Anterior cingulate cortex (tissue), 58 donors: ENCODE measurements around the gene KIF16B.
A peak's percentile ranks its signal among the peaks of the same experiment; 100 is the strongest.
"Not testable (repeated sequence)": the region's sequence is repeated elsewhere in the genome, so short reads cannot be mapped to it uniquely, and the experiment has no call there.

Experiments used
- DNase-seq, 58 donors: peaks; one replicate each; lab custom pipeline; 2025; lab: John Stamatoyannopoulos, UW

KIF16B gene

GRCh38 chr20:16573001-16573965, at the start of gene KIF16B:
TSS of gene KIF16B (minus strand) at chr20:16573448. CDS start at chr20:16573275, 173 bp downstream.
- peak in 57 of 58 donors; percentile 59 to 91 (median 84) for DNase-seq

DNA sequence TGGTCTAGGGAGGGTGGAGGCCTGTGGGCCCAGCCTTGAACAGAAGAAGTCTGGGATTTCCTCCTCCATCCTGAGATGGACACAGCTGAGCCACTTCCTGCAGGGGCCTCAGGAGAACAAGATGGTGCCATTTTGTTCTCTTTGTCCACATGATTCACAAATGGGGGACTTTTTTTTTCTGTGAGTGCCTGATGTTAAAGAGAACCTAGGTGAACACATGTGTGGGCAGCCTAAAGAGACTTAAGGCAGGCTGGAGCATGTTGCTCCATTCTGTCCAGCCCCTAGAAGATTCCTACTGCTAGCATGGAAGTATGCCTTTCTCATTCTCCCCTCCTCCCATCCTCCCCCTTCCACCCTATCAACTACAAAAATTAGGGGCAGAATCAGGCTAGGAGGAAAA, 49.3 kb upstream of the KIF16B start:
- no peak for DNase-seq

DNA sequence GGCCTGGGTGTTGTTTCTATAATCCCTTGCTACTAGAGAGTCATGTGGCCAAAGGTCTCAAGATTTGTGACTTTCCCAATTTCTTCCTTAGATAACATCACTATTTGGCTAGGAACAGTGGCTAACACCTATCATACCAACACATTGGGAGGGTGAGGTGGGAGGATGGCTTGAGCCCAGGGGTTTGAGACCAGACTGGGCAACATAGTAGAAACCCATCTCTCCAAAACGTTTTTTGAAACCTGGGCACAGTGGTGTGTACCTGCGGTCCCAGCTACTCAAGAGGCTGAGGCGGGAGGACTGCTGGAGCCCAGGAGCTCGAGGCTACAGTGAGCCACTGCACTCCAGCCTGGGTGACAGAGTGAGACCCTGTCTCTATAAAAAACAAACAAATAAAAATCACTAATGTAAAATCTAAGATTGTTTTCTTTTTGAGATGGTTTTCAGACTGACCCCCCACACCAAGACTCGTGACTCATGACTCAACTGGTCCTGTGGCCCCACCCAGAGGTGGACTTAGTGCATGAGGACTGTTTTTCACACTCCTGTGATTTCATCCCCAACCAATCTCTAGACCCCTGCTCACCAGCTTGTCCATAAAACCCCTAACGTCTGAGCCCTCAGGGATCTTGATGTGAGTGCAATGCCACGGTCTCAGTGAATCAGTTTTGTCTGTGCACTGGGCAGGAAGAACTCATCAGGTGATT, 48.3 kb upstream of the KIF16B start:
- DNase-seq, result no peak

- DNase-seq, result no peak
Observed at GRCh38 chr20:16620961-16621360, 47.7 kb upstream of the KIF16B start.

DNA sequence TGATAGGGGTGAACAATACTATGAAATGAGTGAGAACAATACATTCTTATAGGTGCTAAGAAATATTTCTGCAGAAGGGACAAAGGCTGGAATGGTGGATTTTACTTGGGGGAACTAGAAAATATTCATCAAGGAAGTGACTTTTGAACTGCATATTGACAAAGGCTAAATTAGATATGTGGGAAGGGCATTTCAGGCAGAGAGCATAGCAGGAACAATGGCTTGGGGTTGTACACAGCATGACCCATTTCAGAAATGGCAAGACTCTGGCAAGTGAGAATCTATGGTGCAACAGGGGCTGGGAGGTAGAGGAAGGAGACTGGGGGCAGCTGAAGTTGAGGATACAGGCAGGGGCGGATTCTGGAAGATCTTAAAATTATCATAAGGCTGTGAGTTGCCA, 46.7 kb upstream of the KIF16B start:
- DNase-seq, result no peak

GRCh38 chr20:16617056-16617455, 43.8 kb upstream of the KIF16B start:
- no peak for DNase-seq

DNA sequence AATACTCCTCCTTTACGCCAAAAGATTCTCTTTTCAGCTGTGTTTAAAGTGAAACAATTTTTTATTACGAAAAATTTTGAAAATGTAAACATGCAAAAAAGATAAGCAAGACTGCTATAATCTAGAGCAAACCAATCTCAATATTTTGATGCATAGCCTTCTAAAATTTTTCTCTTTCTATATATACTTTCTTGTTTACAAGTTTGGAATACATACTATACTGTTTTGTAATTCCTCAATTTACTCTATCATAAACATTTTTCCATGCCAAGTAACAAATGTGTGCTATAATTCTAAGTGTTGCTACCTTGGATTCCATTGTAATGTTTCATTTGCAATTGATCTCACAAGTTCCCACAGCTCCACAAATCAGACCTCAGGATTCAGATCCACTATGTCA, 43.1 kb upstream of the KIF16B start:
- DNase-seq, result no peak

- DNase-seq, result peak in 12 of 58 donors; percentile 5 to 44 (median 15)
Observed at GRCh38 chr20:16615199-16615598, 42.0 kb upstream of the KIF16B start.

DNA sequence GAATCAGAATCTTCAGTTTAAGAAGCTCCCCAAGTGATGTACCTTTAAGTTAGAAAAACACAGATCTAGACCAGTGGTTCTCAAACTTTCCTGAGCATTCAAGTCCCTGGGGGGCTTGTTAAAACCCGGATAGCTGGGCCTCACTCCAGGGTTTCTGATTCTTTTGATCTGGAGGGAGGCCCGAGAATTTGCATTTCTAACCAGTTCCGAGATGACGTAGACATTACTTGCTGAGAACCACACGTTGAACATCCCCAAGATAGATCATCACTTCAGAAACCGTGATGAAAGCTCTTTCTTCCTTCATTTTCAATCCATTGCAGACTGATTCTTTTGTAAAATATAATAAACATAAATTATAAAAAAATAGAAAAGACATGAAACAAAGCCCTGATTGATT, 40.7 kb upstream of the KIF16B start:
- no peak for DNase-seq

DNA sequence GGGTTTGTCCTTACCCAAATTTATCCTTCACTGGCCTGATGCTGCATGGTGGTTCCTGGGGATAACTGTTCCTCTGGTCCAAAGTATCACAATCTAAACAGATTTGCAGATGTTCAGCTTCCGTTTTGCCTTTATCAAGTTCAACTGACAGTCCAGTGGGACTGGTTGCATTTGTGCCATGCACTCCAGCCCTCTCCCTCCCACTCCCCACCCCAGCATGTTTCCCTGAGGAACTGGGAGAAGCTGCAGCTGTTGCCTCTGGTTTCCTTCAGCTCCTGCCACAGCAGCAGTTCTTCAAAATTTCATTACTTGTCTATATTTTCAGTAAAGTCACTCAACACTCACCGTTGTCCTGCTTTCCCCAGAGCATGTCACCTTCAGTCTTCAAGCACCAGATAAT, 39.5 kb upstream of the KIF16B start:
- DNase-seq, result no peak

DNA sequence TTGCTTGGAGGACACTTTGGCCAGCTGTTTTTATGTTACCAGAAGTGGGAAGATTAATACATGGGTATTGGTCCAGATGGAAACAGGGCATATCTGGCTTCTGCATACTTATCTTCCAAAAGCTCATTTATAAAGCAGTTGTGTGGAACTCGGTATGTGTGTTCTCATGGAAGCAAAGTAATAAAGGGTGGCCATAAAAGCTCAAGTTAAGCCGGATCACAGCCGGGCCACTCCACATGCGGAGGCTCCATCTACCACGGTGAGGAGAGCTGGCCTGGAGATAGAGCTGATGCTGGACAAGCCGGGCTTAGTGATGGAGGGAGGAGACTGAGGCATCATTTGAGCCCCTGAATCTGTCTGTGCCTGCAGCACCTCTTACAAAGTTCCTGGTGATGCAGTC, 38.6 kb upstream of the KIF16B start:
- DNase-seq, result no peak

DNA sequence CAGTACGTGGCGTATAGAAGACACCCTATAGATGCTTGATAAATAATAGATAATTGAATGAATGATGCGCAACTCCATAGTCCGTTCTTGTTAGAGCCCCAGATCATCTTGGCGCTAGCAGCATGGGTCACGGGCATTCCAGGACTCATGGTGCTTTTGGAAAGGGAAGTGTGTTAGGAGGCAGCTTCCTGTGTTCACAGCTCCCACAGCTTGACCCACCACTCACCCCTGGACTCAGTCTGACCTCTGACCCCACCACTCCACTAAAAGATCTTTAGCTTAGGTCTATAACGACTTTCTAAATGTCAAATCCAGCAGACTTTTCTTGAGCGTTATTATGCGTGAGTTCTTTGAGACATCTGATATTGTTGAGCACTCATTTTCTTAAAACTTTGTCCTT, 35.8 kb upstream of the KIF16B start:
- DNase-seq, result no peak

DNA sequence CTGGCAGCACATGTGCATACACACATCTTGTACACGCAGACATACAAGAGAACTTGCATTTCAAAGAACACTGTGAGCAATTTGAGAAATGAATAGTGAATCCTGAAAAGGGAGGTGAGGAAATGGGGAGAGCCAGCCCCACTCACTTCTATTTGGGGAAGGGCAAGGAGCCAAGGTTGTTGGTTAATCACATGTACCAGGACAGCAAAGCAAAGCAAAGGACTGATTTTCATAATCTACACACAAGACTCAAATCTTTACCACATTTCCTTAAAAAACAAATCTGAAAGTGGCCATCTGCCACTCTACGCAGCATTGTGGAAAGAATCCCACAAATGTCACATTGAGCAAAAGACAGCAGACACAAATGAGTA, 35.0 kb upstream of the KIF16B start:
- peak in 7 of 58 donors; percentile 3 to 33 (median 9) for DNase-seq

- DNase-seq, result no peak
Observed at GRCh38 chr20:16607364-16608276, 34.4 kb upstream of the KIF16B start.

DNA sequence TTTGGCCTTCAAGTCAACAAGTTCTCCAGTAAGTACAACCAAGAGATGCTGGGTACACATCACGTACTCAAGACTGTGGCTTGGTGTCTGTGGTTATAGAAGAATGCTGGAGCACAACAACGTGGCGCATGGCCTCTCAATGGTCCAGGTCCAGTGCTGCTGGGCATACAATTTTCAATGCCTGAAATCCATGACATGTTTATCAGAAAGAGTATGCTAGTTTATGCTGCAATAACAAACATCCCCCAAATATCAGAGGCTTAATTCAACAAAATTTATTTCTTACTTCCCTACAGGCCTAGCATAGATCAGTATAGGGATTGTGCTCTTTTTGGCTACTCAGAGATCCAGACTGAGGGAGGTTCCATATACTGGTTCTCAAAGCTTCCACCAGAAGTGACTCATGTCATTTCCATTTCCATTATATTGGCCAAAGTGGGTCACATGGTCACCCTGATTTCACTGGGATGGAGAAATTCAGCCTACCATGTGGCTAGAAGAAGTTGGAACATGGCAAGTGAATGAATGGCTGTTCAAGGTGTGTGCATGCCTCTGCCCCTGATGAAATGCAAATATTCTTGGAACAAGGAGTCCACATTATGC, 33.3 kb upstream of the KIF16B start:
- DNase-seq, result no peak

- DNase-seq, result peak in 17 of 58 donors; percentile 5 to 61 (median 27)
Observed at GRCh38 chr20:16601047-16601446, 27.8 kb upstream of the KIF16B start.

GRCh38 chr20:16599257-16599656, 26.0 kb upstream of the KIF16B start:
- no peak for DNase-seq

- DNase-seq, result no peak
Observed at GRCh38 chr20:16596991-16597390, 23.7 kb upstream of the KIF16B start.

DNA sequence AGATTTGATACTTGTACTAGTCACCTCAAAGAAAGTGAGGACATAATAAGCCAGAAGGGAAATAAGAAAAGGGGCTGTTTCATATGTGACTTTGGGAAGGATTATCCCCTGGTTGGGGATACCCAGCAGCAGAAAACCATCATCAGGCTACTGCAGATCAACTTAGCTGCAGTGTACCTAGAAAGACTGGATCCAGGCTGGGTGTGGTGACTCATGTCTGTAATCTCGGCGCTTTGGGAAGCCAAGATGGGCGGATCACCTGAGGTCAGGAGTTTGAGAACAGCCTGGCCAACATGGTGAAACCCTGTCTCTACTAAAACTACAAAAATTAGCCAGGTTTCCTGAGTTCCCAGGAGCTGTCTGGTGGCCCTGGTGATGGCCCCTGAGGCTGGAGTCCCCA, 23.2 kb upstream of the KIF16B start:
- DNase-seq, result not testable (repeated sequence)

GRCh38 chr20:16595376-16595775, 22.1 kb upstream of the KIF16B start:
- DNase-seq, result no peak
